GM12878 (cell line): ENCODE data around the gene KCNS1. TPM values are rescaled to one million over a fixed set of nuclear protein-coding genes. Genes with fewer than 3 reads are reported as not detected.

Experiments
- ATAC-seq: fragments of 200-7000 bp; cut with Tn5 transposase; 3 replicates; pipeline ENCODE4 v1.9.1; 2020; ENCODE audit warnings: mild to moderate bottlenecking, moderate library complexity
- BruUV-seq: library from RNA; stranded (reverse); fragments of 400-500 nt; replicated peaks from 2 replicates; lab custom pipeline; 2021; lab: Mats Ljungman, UMichigan
- CTCF ChIA-PET: fragments of 300-600 bp; sonication (Branson Sonifier 250); formaldehyde crosslinking; extraction: SDS; loops from one replicate; lab custom pipeline; 2021; ENCODE audit warnings: inconsistent platforms; lab: Yijun Ruan, JAX
- POLR2A ChIA-PET: fragments of 350-600 bp; formaldehyde crosslinking; extraction: SDS; loops from one replicate; lab custom pipeline; 2021; ENCODE audit warnings: inconsistent platforms; lab: Charles Lee
- RAD21 ChIA-PET: fragments of 300-600 bp; sonication (Branson Sonifier 250); formaldehyde crosslinking; loops from one replicate; lab custom pipeline; 2023; ENCODE audit warnings: antibody characterized with exemption; ENCODE audit not compliant: unreplicated experiment; lab: Charles Lee
- SMC1A ChIA-PET: fragments of 300-600 bp; sonication (Branson Sonifier 250); formaldehyde crosslinking; loops from one replicate; lab custom pipeline; 2023; ENCODE audit not compliant: unreplicated experiment, uncharacterized antibody; lab: Charles Lee
- DNase-seq: peaks from one replicate; pipeline ENCODE4 v3.0.0-alpha.2; 2011; ENCODE audit warnings: low read depth, low spot score
- FAIRE-seq: peaks from 3 replicates; lab custom pipeline; 2011; peaks lifted over from hg19 to GRCh38; lab: Jason Lieb, UNC
- H2AFZ ChIP-seq: 2 replicates; pipeline ENCODE4 v1.6.0; 2011; ENCODE audit warnings: low read depth, low read length, control low read depth; ENCODE audit not compliant: control insufficient read depth
- H3K27ac ChIP-seq: 2 replicates; pipeline ENCODE4 v1.5.1; 2011; ENCODE audit warnings: control low read depth; ENCODE audit not compliant: control insufficient read depth, insufficient read depth
- H3K27me3 ChIP-seq, 2 experiments: replicated peaks in 1 of 2; 2 replicates each; pipeline versions ENCODE4 v1.6.0 to v1.6.1; 2011; ENCODE audit warnings: low read length in 1 of 2; ENCODE audit not compliant: control insufficient read depth in 2 of 2, insufficient read depth in 2 of 2
- H3K36me3 ChIP-seq, 2 experiments: 2 replicates each; pipeline ENCODE4 v1.5.1; 2011; ENCODE audit warnings: low read length in 1 of 2; ENCODE audit not compliant: control insufficient read depth in 2 of 2, insufficient read depth in 2 of 2
- H3K4me1 ChIP-seq: 2 replicates; pipeline ENCODE4 v1.6.1; 2011; ENCODE audit warnings: mild to moderate bottlenecking, low read length, moderate library complexity, mixed read lengths; ENCODE audit not compliant: control insufficient read depth, insufficient read depth
- H3K4me2 ChIP-seq: 2 replicates; pipeline ENCODE4 v1.6.0; 2011; ENCODE audit warnings: control low read depth; ENCODE audit not compliant: control insufficient read depth, insufficient read depth
- H3K4me3 ChIP-seq: fragments of 200-600 bp; sonication (generic); 2 replicates; pipeline ENCODE4 v1.5.1; 2016
- H3K79me2 ChIP-seq: 2 replicates; pipeline ENCODE4 v1.6.0; 2011; ENCODE audit warnings: low read length; ENCODE audit not compliant: control insufficient read depth, insufficient read depth
- H3K9ac ChIP-seq: 2 replicates; pipeline ENCODE4 v1.8.0; 2011; ENCODE audit warnings: low read length, control low read depth, mixed read lengths; ENCODE audit not compliant: control insufficient read depth, insufficient read depth
- H3K9me3 ChIP-seq: replicated peaks from 3 replicates; pipeline ENCODE4 v1.5.1; 2011; ENCODE audit warnings: mild to moderate bottlenecking, low read length; ENCODE audit not compliant: control insufficient read depth, insufficient read depth
- H4K20me1 ChIP-seq: 2 replicates; pipeline ENCODE4 v1.6.0; 2011; ENCODE audit not compliant: control insufficient read depth, insufficient read depth
- BCL11A ChIP-seq: IDR thresholded peaks from 2 replicates; pipeline ENCODE4 v1.6.1; 2011; ENCODE audit warnings: low read depth, low read length
- FOS ChIP-seq: IDR thresholded peaks from 3 replicates; pipeline ENCODE4 v1.6.1; 2011; ENCODE audit warnings: borderline replicate concordance; ENCODE audit not compliant: insufficient read length; ENCODE audit errors: extremely low read depth
- IKZF1 ChIP-seq: fragments of 450-650 bp; conservative IDR thresholded peaks from 2 replicates; pipeline ENCODE4 v1.6.1; 2017; ENCODE audit warnings: antibody characterized with exemption, mild to moderate bottlenecking
- NFYB ChIP-seq: IDR thresholded peaks from 2 replicates; pipeline ENCODE4 v1.6.1; 2011; ENCODE audit warnings: low read depth, mild to moderate bottlenecking, low read length, improper control_type of control experiment, moderate library complexity; ENCODE audit not compliant: insufficient read depth
- RELA ChIP-seq: fragments of 450-650 bp; IDR thresholded peaks from 2 replicates; pipeline ENCODE4 v1.8.0; 2014; ENCODE audit warnings: borderline replicate concordance; ENCODE audit not compliant: partially characterized antibody
- SPI1 ChIP-seq: IDR thresholded peaks from 2 replicates; pipeline ENCODE4 v1.6.1; 2011; ENCODE audit warnings: low read depth, mild to moderate bottlenecking, low read length, moderate library complexity, borderline replicate concordance; ENCODE audit not compliant: insufficient read depth
- TCF7 ChIP-seq: IDR thresholded peaks from 2 replicates; pipeline ENCODE4 v1.6.1; 2014; ENCODE audit warnings: antibody characterized with exemption, borderline replicate concordance
- WGBS: methylation state at CpG from one replicate; pipeline ENCODE4 v1.1.6; 2016; ENCODE audit warnings: low lambda C conversion rate; ENCODE audit not compliant: insufficient replicate concordance, insufficient coverage; ENCODE audit errors: missing lambda C conversion rate; 5-methylcytosine and 5-hydroxymethylcytosine counted together
- in situ Hi-C: fragments of 300-500 bp; cut with MboI; formaldehyde crosslinking; loops from 9 replicates; pipeline ENCODE4 v1.14.3; 2018; ENCODE audit warnings: mixed read lengths
- intact Hi-C: fragments of 100-400 bp; cut with micrococcal nuclease; formaldehyde crosslinking; loops from one replicate; pipeline ENCODE4 v1.14.2; 2022; ENCODE audit not compliant: unreplicated experiment
- polyA plus RNA-seq, 11 experiments: library from polyadenylated mRNA; depleted of rRNA in 4 of 11; unstranded in 6 of 11; stranded (reverse) in 5 of 11; fragments of >200 nt; fragmentation: Nextera tagmentation in 4 of 11; fragmentation: Illumina TruSeq in 1 of 11; extraction: Ambion mirVana in 4 of 11; extraction: Trizol in 1 of 11; gene quantifications; 1 replicate in 1 of 11; 2 replicates in 10 of 11; pipeline versions ENCODE4 v1.2.1 to v1.2.3, GENCODE V29; 2011 to 2016; ENCODE audit warnings: inconsistent platforms in 2 of 11, missing spikeins in 2 of 11, low read depth in 1 of 11
- total RNA-seq, 4 experiments: library from RNA; depleted of rRNA in 3 of 4; stranded (reverse); fragments of >200 nt in 3 of 4; fragmentation: Illumina TruSeq in 1 of 4; extraction: Trizol in 1 of 4; gene quantifications; 2 replicates each; pipeline versions ENCODE4 v1.2.1 to v1.2.3, GENCODE V29; 2013 to 2021
- TF ChIP-seq, protein P1 (sequence below): fragments of 450-650 bp; IDR thresholded peaks from 2 replicates; pipeline ENCODE4 v1.6.1; 2017; ENCODE audit warnings: mild to moderate bottlenecking, low read depth, inconsistent platforms; ENCODE audit not compliant: poor library complexity, severe bottlenecking

Gene KCNS1
- total and polyA plus RNA-seq, 10 of the 15 experiments (the other 5 are each of a cell fraction or from before 2014, with no cell fraction given), result not detected

- Histone ChIP-seq H3K4me1 (no peaks in the 10 kb centered on the region), H3K27me3 (no peaks in the 10 kb centered on the region), H2AFZ (no peak overlapping the region), H3K9ac (no peak overlapping the region), H3K27ac (no peak overlapping the region)
- WGBS, result 67% methylated on average over 3 of the region's 3 CpGs
- no TSS peak for BruUV-seq
- POLR2A ChIA-PET, result no interaction called here
- CTCF ChIA-PET, result interaction anchor here (1.4 to 4.3 kb wide), 4 partner anchors 9 to 76 kb away, joined by 4 to 18 read pairs (median 10); no protein-coding TSS in a partner anchor
- in situ Hi-C loops, result no loop called here
- TF ChIP-seq TCF7 (no peak), BCL11A (no peak), IKZF1 (no peak), FOS (no peak), SPI1 (peak; percentile 62; the same call in 1 of the 2 replicates), RELA (no peak), NFYB (no peak)
- TF ChIP-seq, protein P1, sequence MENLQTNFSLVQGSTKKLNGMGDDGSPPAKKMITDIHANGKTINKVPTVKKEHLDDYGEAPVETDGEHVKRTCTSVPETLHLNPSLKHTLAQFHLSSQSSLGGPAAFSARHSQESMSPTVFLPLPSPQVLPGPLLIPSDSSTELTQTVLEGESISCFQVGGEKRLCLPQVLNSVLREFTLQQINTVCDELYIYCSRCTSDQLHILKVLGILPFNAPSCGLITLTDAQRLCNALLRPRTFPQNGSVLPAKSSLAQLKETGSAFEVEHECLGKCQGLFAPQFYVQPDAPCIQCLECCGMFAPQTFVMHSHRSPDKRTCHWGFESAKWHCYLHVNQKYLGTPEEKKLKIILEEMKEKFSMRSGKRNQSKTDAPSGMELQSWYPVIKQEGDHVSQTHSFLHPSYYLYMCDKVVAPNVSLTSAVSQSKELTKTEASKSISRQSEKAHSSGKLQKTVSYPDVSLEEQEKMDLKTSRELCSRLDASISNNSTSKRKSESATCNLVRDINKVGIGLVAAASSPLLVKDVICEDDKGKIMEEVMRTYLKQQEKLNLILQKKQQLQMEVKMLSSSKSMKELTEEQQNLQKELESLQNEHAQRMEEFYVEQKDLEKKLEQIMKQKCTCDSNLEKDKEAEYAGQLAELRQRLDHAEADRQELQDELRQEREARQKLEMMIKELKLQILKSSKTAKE, result no peak
- TF ChIP-seq, all 136 proteins: peak for 1
- Histone ChIP-seq H4K20me1 (no peaks in the 10 kb centered on the region), H3K4me3 (no peak overlapping the region), H3K4me2 (no peak overlapping the region), H3K36me3 (peaks cover 0 to 7% of the 10 kb centered on the region in 2 experiments; a peak in 2 of 4 replicates), H3K9me3 (no peaks in the 10 kb centered on the region), H3K79me2 (no peaks in the 10 kb centered on the region)
- ChIA-PET RAD21 (interaction anchor here (0.8 to 1.2 kb wide), 2 partner anchors 38 to 43 kb away, joined by 3 to 6 read pairs; no protein-coding TSS in a partner anchor), SMC1A (interaction anchor here (0.7 to 1.6 kb wide), 4 partner anchors 11 to 44 kb away, joined by 3 read pairs; no protein-coding TSS in a partner anchor)
- intact Hi-C loops, result no loop called here
- ATAC-seq (peak; percentile 38; the same call in 1 of the 3 replicates), FAIRE-seq (no peak), DNase-seq (no peak)
Measured at GRCh38 chr20:45087097-45087790, 13.7 kb downstream of the KCNS1 start.
